Measurements from ENCODE around the gene CHRNA4.

Gene CHRNA4

GRCh38 chr20:63349516-63349895 is 11.6 kb downstream of the CHRNA4 start:
- Histone ChIP-seq H3K27me3 (ENCODE audit: insufficient read depth, poor library complexity, severe bottlenecking) (peaks cover 22% of the 10 kb centered on the region), H3K4me1 (ENCODE audit: insufficient read depth, poor library complexity, severe bottlenecking) (no peaks in the 10 kb centered on the region), H3K4me3 (ENCODE audit: severe bottlenecking) (no peak overlapping the region), H3K27ac (ENCODE audit: poor library complexity, severe bottlenecking) (no peak overlapping the region), H3K9me3 (ENCODE audit: severe bottlenecking) (no peaks in the 10 kb centered on the region), H3K36me3 (ENCODE audit: low read depth) (no peaks in the 10 kb centered on the region)
- TF ChIP-seq CTCF (IDR thresholded peaks at IDR 0.05; ENCODE audit: poor library complexity, severe bottlenecking), result no peak
- DNase-seq (ENCODE audit: low spot score) (no peak), ATAC-seq (ENCODE audit: low read depth) (no peak)

GRCh38 chr20:63348828-63349515 is 12.2 kb downstream of the CHRNA4 start:
- H3K9me3 ChIP-seq (ENCODE audit: severe bottlenecking), result no peaks in the 10 kb centered on the region
- no peak overlapping the region for H3K27ac ChIP-seq (ENCODE audit: poor library complexity, severe bottlenecking)
- TF ChIP-seq CTCF (IDR thresholded peaks at IDR 0.05; ENCODE audit: poor library complexity, severe bottlenecking), result no peak
- H3K27me3 ChIP-seq (ENCODE audit: insufficient read depth, poor library complexity, severe bottlenecking), result peaks cover 24% of the 10 kb centered on the region
- H3K4me3 ChIP-seq (ENCODE audit: severe bottlenecking), result no peak overlapping the region
- DNase-seq (ENCODE audit: low spot score) (no peak), ATAC-seq (ENCODE audit: low read depth) (no peak)
- no peaks in the 10 kb centered on the region for H3K4me1 ChIP-seq (ENCODE audit: insufficient read depth, poor library complexity, severe bottlenecking)
- H3K36me3 ChIP-seq (ENCODE audit: low read depth), result no peaks in the 10 kb centered on the region

- H3K27me3 ChIP-seq (ENCODE audit: insufficient read depth, poor library complexity, severe bottlenecking), result peaks cover 32% of the 10 kb centered on the region
- H3K4me1 ChIP-seq (ENCODE audit: insufficient read depth, poor library complexity, severe bottlenecking), result no peaks in the 10 kb centered on the region
- no peak overlapping the region for H3K27ac ChIP-seq (ENCODE audit: poor library complexity, severe bottlenecking)
- H3K4me3 ChIP-seq (ENCODE audit: severe bottlenecking), result no peak overlapping the region
- no peaks in the 10 kb centered on the region for H3K36me3 ChIP-seq (ENCODE audit: low read depth)
- no peaks in the 10 kb centered on the region for H3K9me3 ChIP-seq (ENCODE audit: severe bottlenecking)
- no peak for TF ChIP-seq CTCF (IDR thresholded peaks at IDR 0.05; ENCODE audit: poor library complexity, severe bottlenecking)
- DNase-seq (ENCODE audit: low spot score), result no peak
- ATAC-seq (ENCODE audit: low read depth), result no peak
Observed at GRCh38 chr20:63347950-63348827, 13.0 kb downstream of the CHRNA4 start.

DNA sequence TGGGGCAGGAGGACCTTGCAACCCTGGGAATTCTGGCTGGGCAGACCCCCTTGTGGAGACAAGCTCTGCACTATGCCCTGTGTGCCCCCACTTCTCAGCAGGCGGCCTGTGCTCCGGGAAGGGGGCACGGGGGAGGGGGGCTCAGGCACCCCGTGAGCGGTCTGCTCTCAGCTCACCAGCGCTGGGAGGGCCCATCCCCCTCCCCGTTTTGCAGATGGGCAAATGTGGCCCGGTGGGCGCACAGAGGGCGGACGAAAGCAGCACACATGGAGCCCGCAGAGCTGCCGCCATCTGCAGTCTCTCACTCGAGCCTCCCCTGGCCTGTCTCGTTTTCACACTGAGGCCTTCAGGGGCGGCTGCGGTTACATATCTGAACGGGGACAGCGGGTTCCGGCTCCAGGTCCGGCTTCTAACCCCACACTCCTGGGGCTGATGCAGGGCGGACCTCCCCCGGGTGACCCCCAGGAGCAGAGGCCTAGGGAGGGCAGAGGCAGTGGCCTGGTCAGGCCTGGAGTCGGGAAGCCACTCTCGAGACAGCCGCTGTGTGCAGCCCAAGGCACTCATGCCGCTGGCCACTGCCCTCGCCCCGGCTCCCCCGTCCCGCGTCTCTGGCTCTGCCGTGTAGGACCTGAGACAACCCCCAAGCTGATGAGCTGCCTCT is 13.9 kb downstream of the CHRNA4 start:
- no peaks in the 10 kb centered on the region for H3K4me1 ChIP-seq (ENCODE audit: insufficient read depth, poor library complexity, severe bottlenecking)
- peaks cover 33% of the 10 kb centered on the region for H3K27me3 ChIP-seq (ENCODE audit: insufficient read depth, poor library complexity, severe bottlenecking)
- H3K4me3 ChIP-seq (ENCODE audit: severe bottlenecking), result no peak overlapping the region
- H3K27ac ChIP-seq (ENCODE audit: poor library complexity, severe bottlenecking), result no peak overlapping the region
- H3K36me3 ChIP-seq (ENCODE audit: low read depth), result no peaks in the 10 kb centered on the region
- no peaks in the 10 kb centered on the region for H3K9me3 ChIP-seq (ENCODE audit: severe bottlenecking)
- no peak for DNase-seq (ENCODE audit: low spot score)
- TF ChIP-seq CTCF (IDR thresholded peaks at IDR 0.05; ENCODE audit: poor library complexity, severe bottlenecking), result no peak
- ATAC-seq (ENCODE audit: low read depth), result no peak

Measured in RWPE2 (cell line).